Activated T-cell treated with anti-CD3 and anti-CD28 coated beads, Interleukin-2, amount 50 U/mL, for 4 hours (primary cell): ENCODE results near the gene TNRC18. TPM values are rescaled to one million over a fixed set of nuclear protein-coding genes. Genes with fewer than 3 reads are reported as not detected.
"Not testable (repeated sequence)": the region's sequence is repeated elsewhere in the genome, so short reads cannot be mapped to it uniquely, and the experiment has no call there.

Experiments
- ATAC-seq, 2 donors: fragments of 200-7000 bp; cut with Tn5 transposase; one replicate each; pipeline ENCODE4 v1.10.0; 2021
- DNase-seq: peaks from one replicate; pipeline ENCODE4 v3.0.0-alpha.2; 2020
- H3K27me3 Mint-ChIP-seq: one replicate; pipeline ENCODE4 v1.8.0; 2021; ENCODE audit warnings: low read depth, mixed read lengths
- H3K36me3 Mint-ChIP-seq: one replicate; pipeline ENCODE4 v1.8.0; 2022; ENCODE audit warnings: mixed read lengths; ENCODE audit not compliant: insufficient read depth
- H3K4me1 Mint-ChIP-seq: one replicate; pipeline ENCODE4 v1.8.0; 2021; ENCODE audit warnings: low read depth, mixed read lengths
- H3K4me3 Mint-ChIP-seq: one replicate; pipeline ENCODE4 v1.8.0; 2021; ENCODE audit warnings: mild to moderate bottlenecking, moderate library complexity, mixed read lengths
- H3K9me3 Mint-ChIP-seq: one replicate; pipeline ENCODE4 v1.8.0; 2021; ENCODE audit warnings: mixed read lengths
- total RNA-seq, 3 donors: library from RNA; stranded (reverse); gene quantifications; one replicate each; pipeline ENCODE4 v1.2.1, GENCODE V29; 2021

Gene TNRC18
- total RNA-seq, 3 donors from 2014 or later: 45.4 to 55.2 (median 48.4) TPM

GRCh38 chr7:5279734-5280133, 143.9 kb downstream of the TNRC18 start:
- no peak for ATAC-seq
- Mint-ChIP-seq H3K9me3 (no peaks in the 10 kb centered on the region), H3K36me3 (no peaks in the 10 kb centered on the region), H3K4me1 (no peaks in the 10 kb centered on the region), H3K4me3 (no peak overlapping the region), H3K27me3 (peaks cover 8% of the 10 kb centered on the region)
- DNase-seq: no peak

- H3K36me3 Mint-ChIP-seq: no peaks in the 10 kb centered on the region
- no peaks in the 10 kb centered on the region for H3K4me1 Mint-ChIP-seq
- DNase-seq (no peak), ATAC-seq (no peak)
- H3K27me3 Mint-ChIP-seq: peaks cover 5% of the 10 kb centered on the region
- H3K9me3 Mint-ChIP-seq: no peaks in the 10 kb centered on the region
- no peak overlapping the region for H3K4me3 Mint-ChIP-seq
Measured at GRCh38 chr7:5278766-5279165, 144.9 kb downstream of the TNRC18 start.

- no peaks in the 10 kb centered on the region for H3K4me1 Mint-ChIP-seq
- no peaks in the 10 kb centered on the region for H3K9me3 Mint-ChIP-seq
- H3K27me3 Mint-ChIP-seq: peaks cover 5% of the 10 kb centered on the region
- no peaks in the 10 kb centered on the region for H3K36me3 Mint-ChIP-seq
- no peak overlapping the region for H3K4me3 Mint-ChIP-seq
- ATAC-seq: no peak
- DNase-seq: no peak
Measured at GRCh38 chr7:5276611-5277010, 147.0 kb downstream of the TNRC18 start.

GRCh38 chr7:5276123-5276522, 147.5 kb downstream of the TNRC18 start:
- DNase-seq, ATAC-seq, H3K36me3 Mint-ChIP-seq, H3K4me1 Mint-ChIP-seq, H3K27me3 Mint-ChIP-seq, H3K9me3 Mint-ChIP-seq, H3K4me3 Mint-ChIP-seq: not testable (repeated sequence)

GRCh38 chr7:5275510-5275909, 148.1 kb downstream of the TNRC18 start:
- ATAC-seq, H3K9me3 Mint-ChIP-seq, DNase-seq, H3K27me3 Mint-ChIP-seq, H3K4me1 Mint-ChIP-seq, H3K4me3 Mint-ChIP-seq, H3K36me3 Mint-ChIP-seq: not testable (repeated sequence)

GRCh38 chr7:5274985-5275431, 148.6 kb downstream of the TNRC18 start:
- H3K36me3 Mint-ChIP-seq, DNase-seq, H3K4me3 Mint-ChIP-seq, H3K9me3 Mint-ChIP-seq, H3K4me1 Mint-ChIP-seq, ATAC-seq, H3K27me3 Mint-ChIP-seq: not testable (repeated sequence)

GRCh38 chr7:5274441-5274840, 149.2 kb downstream of the TNRC18 start:
- H3K4me3 Mint-ChIP-seq: no peak overlapping the region
- DNase-seq: no peak

GRCh38 chr7:5273831-5274405, 149.7 kb downstream of the TNRC18 start:
- not testable (repeated sequence) for ATAC-seq, H3K9me3 Mint-ChIP-seq, H3K27me3 Mint-ChIP-seq, H3K4me3 Mint-ChIP-seq, H3K4me1 Mint-ChIP-seq, H3K36me3 Mint-ChIP-seq, DNase-seq

More at GRCh38 chr7:5274441-5274840, 149.2 kb downstream of the TNRC18 start:
- no peaks in the 10 kb centered on the region for H3K9me3 Mint-ChIP-seq
- ATAC-seq: no peak
- no peaks in the 10 kb centered on the region for H3K4me1 Mint-ChIP-seq
- H3K27me3 Mint-ChIP-seq: no peaks in the 10 kb centered on the region
- no peaks in the 10 kb centered on the region for H3K36me3 Mint-ChIP-seq

GRCh38 chr7:5270788-5271187, 152.8 kb downstream of the TNRC18 start:
- Mint-ChIP-seq H3K27me3 (peaks cover 2% of the 10 kb centered on the region), H3K4me1 (no peaks in the 10 kb centered on the region), H3K36me3 (no peaks in the 10 kb centered on the region), H3K4me3 (no peak overlapping the region), H3K9me3 (no peaks in the 10 kb centered on the region)
- DNase-seq (no peak), ATAC-seq (no peak)

- ATAC-seq, H3K36me3 Mint-ChIP-seq, H3K4me3 Mint-ChIP-seq, H3K9me3 Mint-ChIP-seq, H3K4me1 Mint-ChIP-seq, DNase-seq, H3K27me3 Mint-ChIP-seq: not testable (repeated sequence)
Measured at GRCh38 chr7:5269992-5270657, 153.5 kb downstream of the TNRC18 start.

- H3K9me3 Mint-ChIP-seq, H3K4me3 Mint-ChIP-seq, DNase-seq, H3K27me3 Mint-ChIP-seq, H3K36me3 Mint-ChIP-seq, ATAC-seq, H3K4me1 Mint-ChIP-seq: not testable (repeated sequence)
Measured at GRCh38 chr7:5267829-5268228, 155.8 kb downstream of the TNRC18 start.

GRCh38 chr7:5266191-5267028, 157.2 kb downstream of the TNRC18 start:
- no peak overlapping the region for H3K4me3 Mint-ChIP-seq
- ATAC-seq (no peak), DNase-seq (no peak)
- H3K4me1 Mint-ChIP-seq: no peaks in the 10 kb centered on the region
- no peaks in the 10 kb centered on the region for H3K9me3 Mint-ChIP-seq
- peaks cover 2% of the 10 kb centered on the region for H3K27me3 Mint-ChIP-seq
- no peaks in the 10 kb centered on the region for H3K36me3 Mint-ChIP-seq

GRCh38 chr7:5265320-5266190, 158.1 kb downstream of the TNRC18 start:
- Mint-ChIP-seq H3K4me3 (no peak overlapping the region), H3K36me3 (no peaks in the 10 kb centered on the region), H3K4me1 (no peaks in the 10 kb centered on the region), H3K27me3 (peaks cover 2% of the 10 kb centered on the region), H3K9me3 (no peaks in the 10 kb centered on the region)
- DNase-seq (no peak), ATAC-seq (no peak)

- H3K36me3 Mint-ChIP-seq, H3K4me3 Mint-ChIP-seq, ATAC-seq, H3K9me3 Mint-ChIP-seq, H3K4me1 Mint-ChIP-seq, DNase-seq, H3K27me3 Mint-ChIP-seq: not testable (repeated sequence)
Measured at GRCh38 chr7:5263066-5263465, 160.6 kb downstream of the TNRC18 start.
